ENCODE measurements around the gene GPS1. TPM values are rescaled to one million over a fixed set of nuclear protein-coding genes. Genes with fewer than 3 reads are reported as not detected.
A peak's percentile ranks its signal among the peaks of the same experiment; 100 is the strongest.

GPS1 gene
- total and polyA plus RNA-seq, 10 of the 15 experiments (the other 5 are each of a cell fraction or from before 2014, with no cell fraction given), result 2.2 to 146 (median 77.7) TPM

GRCh38 chr17:82097184-82097918 lies 45.7 kb downstream of the GPS1 start (continued):
- TF ChIP-seq BHLHE40 (IDR thresholded peaks at IDR 0.05; ENCODE audit: borderline replicate concordance in 1 of 2, low read depth in 2 of 2, low read length in 1 of 2), result peak in 1 of 2 experiments; percentile 64; a peak in 2 of 4 replicates
- TF ChIP-seq ZBTB11 (CRISPR knock-in tag; IDR thresholded peaks at IDR 0.05), result no peak
- no peak for TF ChIP-seq PAX8 (IDR thresholded peaks at IDR 0.05)
- 0 out of 3 replicates have a peak, but pooled peaks of 1 of the 2 experiments have one; percentile 79 for TF ChIP-seq EGR1 (IDR thresholded peaks at IDR 0.05; ENCODE audit: borderline replicate concordance in 1 of 2, low read depth in 2 of 2, low read length in 2 of 2)
- TF ChIP-seq USF1 (IDR thresholded peaks at IDR 0.05; ENCODE audit: borderline replicate concordance, extremely low read length, insufficient read depth, low read depth, low read length), result peak; percentile 58
- no peak for TF ChIP-seq MTA3 (IDR thresholded peaks at IDR 0.05; ENCODE audit: borderline replicate concordance, low read length)
- TF ChIP-seq ZNF217 (IDR thresholded peaks at IDR 0.05), result no peak
- TF ChIP-seq CUX1 (IDR thresholded peaks at IDR 0.05; ENCODE audit: insufficient replicate concordance, low read depth, low read length), result no peak
- TF ChIP-seq SRF (IDR thresholded peaks at IDR 0.05; ENCODE audit: low read depth in 2 of 2, low read length in 2 of 2), result no peak
- no peak for TF ChIP-seq ZNF384 (IDR thresholded peaks at IDR 0.05; ENCODE audit: borderline replicate concordance, low read depth, low read length)
- no peak for TF ChIP-seq CEBPZ (IDR thresholded peaks at IDR 0.05; ENCODE audit: low read depth, low read length)
- no peak for TF ChIP-seq WRNIP1 (IDR thresholded peaks at IDR 0.05; ENCODE audit: borderline replicate concordance, low read depth, low read length)
